GM12875 (cell line): ENCODE data around the gene LRRC4.

Experiments used
- H3K4me3 ChIP-seq: one replicate; pipeline ENCODE4 v1.5.1; 2011; ENCODE audit warnings: low read depth, low read length, control low read depth
- TF ChIP-seq, protein P1 (sequence below): IDR thresholded peaks from 2 replicates; pipeline ENCODE4 v1.5.1; 2011; ENCODE audit warnings: low read depth, mild to moderate bottlenecking, control low read depth, inconsistent platforms, low read length, moderate library complexity, borderline replicate concordance; ENCODE audit not compliant: insufficient read depth

The LRRC4 gene

DNA sequence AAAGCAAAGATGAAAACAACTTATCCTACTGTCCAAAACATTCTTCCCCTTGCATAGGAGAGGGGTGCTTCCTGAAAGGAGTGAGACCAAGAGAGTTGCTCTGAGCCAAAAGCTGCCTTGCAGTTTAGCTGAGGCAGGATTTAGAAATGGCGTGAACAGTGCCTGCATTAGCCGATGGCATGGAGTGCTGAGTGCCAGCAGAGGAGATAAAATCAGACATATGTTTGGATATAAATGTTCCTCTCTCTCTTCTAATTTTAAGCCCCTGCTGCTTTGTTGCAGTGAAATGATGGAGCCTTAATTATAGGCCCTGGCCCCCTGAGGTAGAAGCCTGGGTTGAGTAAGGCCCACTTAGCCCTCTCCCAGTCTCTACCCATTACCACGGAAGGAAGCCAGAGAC is 7.1 kb downstream of the LRRC4 start:
- TF ChIP-seq, protein P1, sequence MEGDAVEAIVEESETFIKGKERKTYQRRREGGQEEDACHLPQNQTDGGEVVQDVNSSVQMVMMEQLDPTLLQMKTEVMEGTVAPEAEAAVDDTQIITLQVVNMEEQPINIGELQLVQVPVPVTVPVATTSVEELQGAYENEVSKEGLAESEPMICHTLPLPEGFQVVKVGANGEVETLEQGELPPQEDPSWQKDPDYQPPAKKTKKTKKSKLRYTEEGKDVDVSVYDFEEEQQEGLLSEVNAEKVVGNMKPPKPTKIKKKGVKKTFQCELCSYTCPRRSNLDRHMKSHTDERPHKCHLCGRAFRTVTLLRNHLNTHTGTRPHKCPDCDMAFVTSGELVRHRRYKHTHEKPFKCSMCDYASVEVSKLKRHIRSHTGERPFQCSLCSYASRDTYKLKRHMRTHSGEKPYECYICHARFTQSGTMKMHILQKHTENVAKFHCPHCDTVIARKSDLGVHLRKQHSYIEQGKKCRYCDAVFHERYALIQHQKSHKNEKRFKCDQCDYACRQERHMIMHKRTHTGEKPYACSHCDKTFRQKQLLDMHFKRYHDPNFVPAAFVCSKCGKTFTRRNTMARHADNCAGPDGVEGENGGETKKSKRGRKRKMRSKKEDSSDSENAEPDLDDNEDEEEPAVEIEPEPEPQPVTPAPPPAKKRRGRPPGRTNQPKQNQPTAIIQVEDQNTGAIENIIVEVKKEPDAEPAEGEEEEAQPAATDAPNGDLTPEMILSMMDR, result no peak
- no peak overlapping the region for H3K4me3 ChIP-seq

DNA sequence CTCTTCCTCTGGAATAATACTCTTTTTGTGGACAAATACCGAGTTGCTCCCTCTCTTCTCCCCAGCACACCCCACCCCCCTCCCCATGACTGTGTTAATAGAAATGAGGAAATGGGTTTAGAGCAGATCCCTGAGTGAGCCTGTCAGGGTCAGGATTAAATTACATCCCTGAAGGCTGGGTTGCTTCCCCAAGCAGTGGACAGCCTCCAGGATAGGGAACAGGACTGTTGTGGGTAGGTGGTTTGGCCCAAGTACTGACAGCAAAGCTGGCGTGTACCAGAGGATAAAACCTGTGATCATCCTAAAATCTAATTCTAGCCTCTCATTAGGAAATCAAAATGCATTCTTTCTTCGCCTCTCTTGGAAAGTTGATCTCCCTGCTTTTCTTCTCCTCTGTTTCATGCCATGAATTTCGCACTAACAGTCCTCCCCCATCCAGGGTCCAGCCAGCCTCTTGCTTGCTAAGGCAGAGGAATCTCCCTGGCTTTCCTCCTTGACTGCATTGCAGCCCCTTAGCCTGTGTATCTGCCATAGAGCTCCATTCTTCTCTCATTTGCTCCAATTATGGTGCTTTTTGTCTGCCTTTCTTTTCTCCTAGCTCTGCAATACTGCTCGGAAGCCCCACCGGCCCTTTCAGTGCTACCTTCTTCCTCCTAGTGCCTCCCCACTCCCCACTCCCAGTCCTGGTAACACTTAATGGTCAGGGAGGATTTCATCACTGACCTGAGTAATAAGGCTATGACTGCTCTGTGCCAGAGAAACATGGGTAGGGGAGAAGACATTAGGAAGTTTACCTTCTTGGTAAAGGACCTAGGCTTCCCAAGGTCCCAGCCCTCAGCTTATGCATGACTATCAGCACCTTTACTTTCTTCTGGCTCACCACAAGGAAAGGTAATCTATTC is 8.4 kb downstream of the LRRC4 start:
- TF ChIP-seq, protein P1, result no peak

DNA sequence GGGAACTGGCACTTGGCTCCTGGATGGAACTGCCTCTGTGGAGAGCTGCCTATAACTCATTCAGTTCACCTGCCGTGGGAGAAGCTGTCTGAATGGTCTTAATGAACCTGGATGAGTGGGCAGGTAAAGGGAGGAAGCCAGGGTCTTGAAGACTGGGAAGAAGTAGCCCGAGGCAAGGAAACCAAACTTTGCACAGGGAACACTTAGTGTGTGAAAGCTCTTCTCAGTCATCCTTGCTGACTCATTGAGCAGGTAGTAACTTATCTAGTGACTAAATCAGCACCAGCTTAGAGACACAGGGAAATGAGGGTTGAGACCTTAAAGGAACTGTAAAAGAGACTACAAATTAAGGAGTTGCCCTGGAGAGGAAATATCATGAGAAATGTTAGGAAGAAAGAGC is 9.9 kb downstream of the LRRC4 start:
- TF ChIP-seq, protein P1, result no peak
- no peak overlapping the region for H3K4me3 ChIP-seq

More for the DNA sequence above, 8.4 kb downstream of the LRRC4 start:
- H3K4me3 ChIP-seq, result no peak overlapping the region

DNA sequence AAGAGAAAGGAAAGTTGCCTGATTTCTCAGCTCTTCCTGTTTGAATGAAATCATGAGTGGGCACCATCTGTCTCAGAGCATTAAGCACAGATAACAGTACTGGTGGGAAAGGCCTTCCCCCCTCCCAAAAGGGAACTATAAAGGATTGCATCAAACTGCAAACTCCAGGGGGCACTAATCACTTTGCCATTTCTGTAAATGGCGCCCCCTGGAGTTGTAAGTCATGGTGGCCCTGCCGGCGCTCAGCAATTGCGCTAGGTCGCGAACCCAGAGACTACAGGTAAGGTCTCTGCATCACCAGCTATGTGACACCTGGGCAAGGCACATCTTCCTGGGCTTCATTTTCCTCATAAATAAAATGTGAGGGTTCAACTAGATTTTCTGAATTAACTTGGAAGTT is 11.1 kb downstream of the LRRC4 start:
- TF ChIP-seq, protein P1, result peak; percentile 41; the same call in 1 of the 2 replicates
- no peak overlapping the region for H3K4me3 ChIP-seq

DNA sequence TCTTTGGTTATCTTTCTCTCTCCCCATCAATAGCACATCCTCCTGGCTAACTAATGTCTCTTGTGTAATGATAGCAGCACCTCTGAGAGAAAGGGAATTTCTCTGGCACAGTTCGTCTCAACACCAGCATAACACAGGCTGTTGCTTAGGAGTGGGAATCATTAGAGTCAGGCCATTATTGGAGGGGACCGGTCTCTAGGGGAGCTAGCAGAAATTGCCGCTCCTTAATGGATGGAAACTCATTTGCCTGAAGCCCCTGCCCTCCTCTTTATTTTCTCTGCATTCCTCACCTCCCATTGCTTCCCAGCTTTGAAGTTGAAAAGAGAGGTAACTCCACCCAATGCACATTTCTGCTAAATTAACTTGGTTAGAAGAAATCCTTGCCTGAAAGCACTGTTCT is 11.9 kb downstream of the LRRC4 start:
- TF ChIP-seq, protein P1, result no peak
- no peak overlapping the region for H3K4me3 ChIP-seq

DNA sequence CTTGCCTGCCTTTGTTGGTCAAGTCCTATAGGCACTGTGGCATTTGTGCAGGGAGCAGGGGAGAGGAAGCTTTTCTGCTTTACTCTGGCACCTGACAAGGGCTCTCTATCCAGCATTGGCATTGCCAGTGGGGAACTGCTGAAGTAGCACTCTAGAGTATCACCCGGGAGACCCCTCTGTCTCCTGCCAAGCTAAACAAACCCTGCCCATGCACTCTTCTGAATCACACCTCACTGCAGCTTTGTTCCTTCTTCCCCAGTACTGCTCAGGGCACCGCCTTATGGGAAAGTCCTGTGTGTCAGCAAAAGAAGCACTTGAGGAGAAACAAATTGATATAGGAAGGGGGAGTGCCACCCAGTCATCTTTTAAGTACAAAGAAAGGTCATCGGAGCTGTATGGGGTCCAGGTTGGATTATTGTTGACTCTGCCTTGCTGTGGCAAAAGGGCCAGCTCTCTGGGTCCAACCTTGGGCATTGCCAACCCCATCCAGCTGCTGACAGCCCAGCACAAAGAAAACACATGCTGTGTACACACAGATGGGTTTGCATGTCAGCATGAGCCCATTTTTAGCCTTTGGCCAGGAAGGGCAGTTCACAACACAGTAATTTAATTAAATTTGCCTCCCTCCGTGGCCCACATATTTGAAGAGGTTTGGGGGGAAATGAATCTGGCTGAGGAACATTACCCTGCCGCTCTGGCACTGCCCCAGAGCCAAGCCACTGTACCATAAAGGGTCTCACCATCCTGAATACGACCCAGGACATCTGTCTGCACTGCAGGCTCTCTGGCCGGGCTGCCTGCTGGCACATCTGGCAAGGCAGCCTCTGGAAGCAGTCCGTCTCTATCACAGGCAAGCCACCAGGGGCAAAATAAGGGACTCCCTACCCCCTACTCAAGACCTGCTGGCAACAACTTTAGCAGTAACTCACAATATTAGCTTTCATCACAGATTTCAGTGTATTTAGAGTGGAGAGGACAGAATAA is 13.1 kb downstream of the LRRC4 start:
- no peak overlapping the region for H3K4me3 ChIP-seq
- TF ChIP-seq, protein P1, result no peak
